ENCODE results near the gene ERBB3. TPM values are rescaled to one million over a fixed set of nuclear protein-coding genes. Genes with fewer than 3 reads are reported as not detected.
A peak's percentile ranks its signal among the peaks of the same experiment; 100 is the strongest.

Gene ERBB3
- total RNA-seq, 4 donors from 2014 or later, result 177 to 209 (median 202) TPM

GRCh38 chr12:56082967-56083366, 3.0 kb downstream of the ERBB3 start:
- no peak for TF ChIP-seq CTCF (IDR thresholded peaks at IDR 0.05)
- no peak for TF ChIP-seq POLR2A (IDR thresholded peaks at IDR 0.05)
- DNase-seq (ENCODE audit: low spot score in 2 of 2), result no peak
- H3K4me3 ChIP-seq (ENCODE audit: low read depth, poor library complexity, severe bottlenecking), result no peak overlapping the region
- 47 to 54% methylated on average over 3 of the region's 3 CpGs for WGBS, 2 donors
- intact Hi-C loops (cut with DNase I; ENCODE audit: low total_unique reads), result no loop called here

- no peak overlapping the region for H3K4me3 ChIP-seq (ENCODE audit: low read depth, poor library complexity, severe bottlenecking)
- WGBS, 2 donors, result 85 to 92% methylated on average over 15 of the region's 15 CpGs
- no peak for TF ChIP-seq POLR2A (IDR thresholded peaks at IDR 0.05)
- no peak for TF ChIP-seq CTCF (IDR thresholded peaks at IDR 0.05)
- no peak for DNase-seq (ENCODE audit: low spot score in 2 of 2)
- intact Hi-C loops (cut with DNase I; ENCODE audit: low total_unique reads), result no loop called here
Observed at GRCh38 chr12:56084958-56085543, 5.1 kb downstream of the ERBB3 start.

GRCh38 chr12:56086096-56086495, 6.1 kb downstream of the ERBB3 start:
- H3K4me3 ChIP-seq (ENCODE audit: low read depth, poor library complexity, severe bottlenecking), result no peak overlapping the region
- peak in 1 of 2 donors; percentile 54 for DNase-seq (ENCODE audit: low spot score in 2 of 2)
- WGBS, 2 donors, result 68 to 69% methylated on average over 3 of the region's 3 CpGs
- intact Hi-C loops (cut with DNase I; ENCODE audit: low total_unique reads), result no loop called here
- no peak for TF ChIP-seq CTCF (IDR thresholded peaks at IDR 0.05)
- TF ChIP-seq POLR2A (IDR thresholded peaks at IDR 0.05), result no peak

GRCh38 chr12:56086608-56087007, 6.6 kb downstream of the ERBB3 start:
- intact Hi-C loops (cut with DNase I; ENCODE audit: low total_unique reads), result no loop called here
- no peak for TF ChIP-seq CTCF (IDR thresholded peaks at IDR 0.05)
- no peak for TF ChIP-seq POLR2A (IDR thresholded peaks at IDR 0.05)
- no peak overlapping the region for H3K4me3 ChIP-seq (ENCODE audit: low read depth, poor library complexity, severe bottlenecking)
- 92 to 93% methylated on average over 6 of the region's 6 CpGs for WGBS, 2 donors
- DNase-seq (ENCODE audit: low spot score in 2 of 2), result no peak

- DNase-seq (ENCODE audit: low spot score in 2 of 2), result no peak
- WGBS, 2 donors, result 75 to 78% methylated on average over 6 of the region's 6 CpGs
- TF ChIP-seq POLR2A (IDR thresholded peaks at IDR 0.05) (no peak), CTCF (IDR thresholded peaks at IDR 0.05) (no peak)
Observed at GRCh38 chr12:56087220-56087619, 7.3 kb downstream of the ERBB3 start.

GRCh38 chr12:56097738-56098137, 17.8 kb downstream of the ERBB3 start:
- TF ChIP-seq POLR2A (IDR thresholded peaks at IDR 0.05) (no peak), CTCF (IDR thresholded peaks at IDR 0.05) (no peak)
- no peak for DNase-seq (ENCODE audit: low spot score in 2 of 2)
- 89 to 91% methylated on average over 6 of the region's 6 CpGs for WGBS, 2 donors
- H3K4me3 ChIP-seq (ENCODE audit: low read depth, poor library complexity, severe bottlenecking), result no peak overlapping the region
- intact Hi-C loops (cut with DNase I; ENCODE audit: low total_unique reads), result no loop called here

More at GRCh38 chr12:56087220-56087619, 7.3 kb downstream of the ERBB3 start:
- intact Hi-C loops (cut with DNase I; ENCODE audit: low total_unique reads), result no loop called here
- no peak overlapping the region for H3K4me3 ChIP-seq (ENCODE audit: low read depth, poor library complexity, severe bottlenecking)
